Spleen (tissue), 7 donors: ENCODE measurements around the gene ZDBF2.

Source experiments
- POLR2A ChIP-seq, 3 donors: fragments of 450-650 bp; IDR thresholded peaks; one replicate each; pipeline ENCODE4 v1.5.1; 2017; ENCODE audit warnings: antibody characterized with exemption in 3 of 3, mild to moderate bottlenecking in 1 of 3
- POLR2AphosphoS5 ChIP-seq, 3 donors: sonication (generic); formaldehyde crosslinking; IDR thresholded peaks; one replicate each; pipeline ENCODE4 v1.5.1; 2017; ENCODE audit warnings: antibody characterized with exemption in 3 of 3
- TF ChIP-seq, protein P1 (sequence below), 11 experiments: fragments of 200-600 bp in 7 of 11; fragments of 450-650 bp in 4 of 11; sonication (generic) in 4 of 11; IDR thresholded peaks in 8 of 11; conservative IDR thresholded peaks in 3 of 11; 1 replicate in 7 of 11; 2 replicates in 4 of 11; pipeline versions ENCODE4 v1.4.0 to v1.8.0; 2016 to 2021; ENCODE audit warnings: antibody characterized with exemption in 11 of 11, inconsistent platforms in 4 of 11, mild to moderate bottlenecking in 1 of 11
- donor health status: DM: no; HTN: no; CAD: no; lungs with moderate emphysema.
- donor health status: DM: no; HTN: no; CAD: no.
- donor health status: DM: no; HTN: no; CAD: no.

DNA sequence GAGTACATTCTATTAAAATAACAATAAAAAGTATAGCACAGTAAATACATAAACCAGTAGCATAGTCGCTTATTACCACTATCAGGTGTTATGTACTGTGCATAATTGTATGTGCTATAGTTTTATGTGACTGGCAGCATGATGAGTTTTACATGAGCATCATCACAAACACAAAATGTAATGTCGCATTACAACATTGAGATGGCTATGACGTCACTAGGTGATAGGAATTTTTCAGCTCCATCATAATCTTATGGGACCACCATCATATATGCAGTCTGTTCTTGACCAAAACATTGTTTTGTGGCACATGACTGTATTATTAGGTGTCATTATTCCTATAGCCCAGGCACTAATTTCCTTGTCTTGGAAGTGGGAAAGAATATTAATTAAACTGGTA lies 48.6 kb downstream of the ZDBF2 start:
- no peak for TF ChIP-seq POLR2AphosphoS5 (IDR thresholded peaks at IDR 0.05)
- TF ChIP-seq, protein P1, sequence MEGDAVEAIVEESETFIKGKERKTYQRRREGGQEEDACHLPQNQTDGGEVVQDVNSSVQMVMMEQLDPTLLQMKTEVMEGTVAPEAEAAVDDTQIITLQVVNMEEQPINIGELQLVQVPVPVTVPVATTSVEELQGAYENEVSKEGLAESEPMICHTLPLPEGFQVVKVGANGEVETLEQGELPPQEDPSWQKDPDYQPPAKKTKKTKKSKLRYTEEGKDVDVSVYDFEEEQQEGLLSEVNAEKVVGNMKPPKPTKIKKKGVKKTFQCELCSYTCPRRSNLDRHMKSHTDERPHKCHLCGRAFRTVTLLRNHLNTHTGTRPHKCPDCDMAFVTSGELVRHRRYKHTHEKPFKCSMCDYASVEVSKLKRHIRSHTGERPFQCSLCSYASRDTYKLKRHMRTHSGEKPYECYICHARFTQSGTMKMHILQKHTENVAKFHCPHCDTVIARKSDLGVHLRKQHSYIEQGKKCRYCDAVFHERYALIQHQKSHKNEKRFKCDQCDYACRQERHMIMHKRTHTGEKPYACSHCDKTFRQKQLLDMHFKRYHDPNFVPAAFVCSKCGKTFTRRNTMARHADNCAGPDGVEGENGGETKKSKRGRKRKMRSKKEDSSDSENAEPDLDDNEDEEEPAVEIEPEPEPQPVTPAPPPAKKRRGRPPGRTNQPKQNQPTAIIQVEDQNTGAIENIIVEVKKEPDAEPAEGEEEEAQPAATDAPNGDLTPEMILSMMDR (IDR thresholded peaks at IDR 0.05 in 8 of 11, conservative IDR thresholded peaks at IDR 0.05 in 3 of 11): no peak
- TF ChIP-seq POLR2A (IDR thresholded peaks at IDR 0.05): no peak
